CD4-positive, alpha-beta T cell treated with Interleukin-15 for 4 hours (primary cell): ENCODE data around the gene NEURL3.

Source experiments
- DNase-seq: peaks from one replicate; pipeline ENCODE4 v3.0.0-alpha.2; 2020; ENCODE audit warnings: low spot score

Gene NEURL3

DNA sequence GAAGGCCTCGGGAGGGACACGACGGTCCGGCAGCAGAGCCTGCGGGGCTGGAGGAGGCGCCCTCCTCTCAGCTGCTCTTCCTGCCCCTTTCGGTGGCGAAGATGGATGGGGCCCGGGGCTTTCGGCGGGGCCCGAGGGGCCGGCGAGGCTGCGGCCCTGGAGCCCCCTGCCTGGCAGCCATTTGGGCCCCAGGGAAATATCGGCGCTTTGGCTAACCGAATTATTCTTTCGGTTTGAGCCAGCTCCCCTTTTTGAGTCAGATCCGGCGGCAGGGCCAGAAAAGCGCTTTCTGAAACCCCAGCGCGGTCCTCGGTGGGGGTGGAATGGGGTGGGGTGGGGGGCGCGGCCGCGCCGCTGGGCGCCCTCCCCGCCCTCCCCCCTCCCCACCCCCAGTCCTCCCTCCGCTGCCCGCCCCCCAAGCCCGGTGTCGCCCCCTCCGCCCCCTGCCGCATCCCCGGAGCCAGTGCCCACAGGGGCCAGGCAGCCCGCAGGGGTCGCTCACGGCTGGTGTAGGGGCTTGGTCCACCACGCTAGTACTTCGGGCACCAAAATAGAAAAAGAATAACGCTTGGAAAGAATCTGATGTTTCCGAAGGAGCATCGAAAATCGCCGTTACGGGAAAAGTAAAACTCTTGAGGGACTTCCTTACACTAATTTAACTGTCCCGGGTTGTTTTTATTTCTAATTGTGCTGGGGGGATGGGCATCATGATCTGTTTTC lies 22.3 kb upstream of the NEURL3 start:
- DNase-seq = peak; percentile 59

GRCh38 chr2:96526615-96527285 lies 21.6 kb upstream of the NEURL3 start:
- no peak for DNase-seq

GRCh38 chr2:96526101-96526591 lies 21.0 kb upstream of the NEURL3 start:
- no peak for DNase-seq

GRCh38 chr2:96525211-96525507 lies 20.0 kb upstream of the NEURL3 start:
- no peak for DNase-seq

GRCh38 chr2:96524482-96525210 lies 19.5 kb upstream of the NEURL3 start:
- DNase-seq = peak; percentile 66

DNA sequence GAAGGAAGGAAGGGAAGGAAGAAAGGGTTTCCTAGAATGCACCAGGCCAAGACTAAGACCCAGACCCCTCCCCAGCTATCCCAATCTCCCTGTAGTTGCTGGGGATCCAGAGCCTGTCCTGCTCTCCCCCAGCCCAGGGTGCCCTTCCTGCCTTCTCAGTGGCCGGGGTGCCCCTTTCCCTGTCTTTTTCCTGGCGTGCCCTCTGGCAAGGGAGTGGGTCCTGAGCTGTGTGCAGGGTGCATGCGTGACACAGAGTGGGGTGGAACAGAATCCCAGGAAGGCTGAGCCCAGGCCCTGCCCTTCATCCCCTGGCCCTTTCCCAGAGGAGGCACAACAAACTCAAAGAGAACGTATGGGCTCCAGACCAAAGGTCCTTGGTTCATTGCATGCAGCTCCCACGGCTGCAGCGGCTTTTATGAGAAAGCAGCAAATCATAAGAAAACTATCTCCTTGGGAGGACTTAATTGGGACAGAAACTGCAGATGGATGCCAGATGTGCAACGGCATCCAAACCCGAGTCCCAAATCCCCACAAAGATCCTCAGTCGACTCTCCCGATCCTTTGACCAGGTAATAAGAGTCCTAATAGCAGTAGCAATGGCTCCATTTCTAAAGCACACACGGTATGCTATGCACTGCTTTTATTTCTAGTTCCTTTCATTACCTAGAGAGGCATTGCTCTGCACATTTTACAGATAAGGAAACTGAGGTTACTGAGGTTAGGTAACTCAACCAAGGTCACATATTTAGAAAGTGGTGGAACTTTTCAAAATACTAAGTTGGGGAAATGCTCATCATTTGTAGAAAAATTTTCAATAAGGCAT lies 18.7 kb upstream of the NEURL3 start:
- no peak for DNase-seq

DNA sequence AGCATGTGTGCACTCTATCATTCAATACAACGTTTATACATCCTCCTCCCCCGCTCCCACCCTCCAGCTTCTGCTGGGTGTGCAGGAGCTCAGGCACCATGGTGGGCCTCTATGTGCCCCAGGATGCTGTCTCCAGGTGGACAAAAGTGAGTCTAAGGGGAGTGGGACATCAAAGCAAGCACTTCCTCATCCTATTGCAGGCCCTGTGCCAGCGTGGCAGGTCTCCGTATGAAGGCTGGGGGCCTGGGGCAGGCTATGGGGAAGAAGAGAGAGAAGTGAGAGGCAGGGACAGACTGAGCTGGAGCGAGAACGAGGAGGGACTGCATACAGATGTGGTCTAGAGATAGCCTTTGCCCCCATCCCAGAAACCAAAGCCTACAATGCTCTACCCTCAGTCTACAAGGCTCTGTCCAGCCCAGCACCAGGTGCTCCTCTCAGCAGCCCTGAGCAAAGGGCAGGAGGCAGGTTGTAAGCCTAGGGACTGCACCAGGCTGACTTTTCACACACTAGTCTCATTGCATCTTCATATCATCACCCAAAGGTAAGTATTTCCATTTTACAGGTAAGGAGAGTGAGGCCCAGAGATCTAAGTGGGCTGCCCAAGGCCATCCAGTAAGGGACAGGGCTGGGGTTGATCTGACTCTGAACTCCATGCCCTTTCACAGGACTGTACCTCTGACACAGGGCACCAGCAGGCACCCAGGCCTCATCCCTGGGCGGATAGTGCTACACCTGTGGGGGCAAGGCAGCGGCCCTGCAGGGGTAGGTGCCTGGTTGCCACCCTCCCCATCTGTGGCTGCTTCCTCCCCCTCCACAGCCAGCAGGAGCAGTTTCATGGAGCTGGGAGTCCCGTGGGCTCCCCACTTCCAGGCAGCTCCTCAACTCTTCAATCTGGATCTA lies 17.4 kb upstream of the NEURL3 start:
- DNase-seq = no peak

DNA sequence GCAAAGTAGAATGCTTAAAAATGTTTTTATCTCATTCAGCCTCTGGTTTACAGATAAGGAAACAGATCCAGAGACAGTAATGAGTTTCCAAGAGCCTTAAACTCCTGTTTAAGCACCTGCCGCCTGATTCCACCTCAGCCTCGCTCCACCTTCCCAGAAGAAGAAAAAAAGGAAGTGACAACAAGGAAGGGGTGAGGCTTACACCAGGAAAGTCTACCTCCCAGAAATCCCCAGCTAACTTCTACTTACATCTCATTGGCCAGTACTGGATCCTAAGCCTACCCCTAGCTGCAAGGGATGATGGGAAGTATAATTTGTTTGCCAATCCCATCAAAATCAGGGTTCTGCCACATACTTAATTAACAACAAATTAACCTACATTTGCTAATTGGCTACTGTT lies 16.1 kb upstream of the NEURL3 start:
- no peak for DNase-seq

GRCh38 chr2:96520697-96521096 lies 15.5 kb upstream of the NEURL3 start:
- no peak for DNase-seq

- DNase-seq = no peak
Measured at GRCh38 chr2:96520231-96520630, 15.1 kb upstream of the NEURL3 start.

DNA sequence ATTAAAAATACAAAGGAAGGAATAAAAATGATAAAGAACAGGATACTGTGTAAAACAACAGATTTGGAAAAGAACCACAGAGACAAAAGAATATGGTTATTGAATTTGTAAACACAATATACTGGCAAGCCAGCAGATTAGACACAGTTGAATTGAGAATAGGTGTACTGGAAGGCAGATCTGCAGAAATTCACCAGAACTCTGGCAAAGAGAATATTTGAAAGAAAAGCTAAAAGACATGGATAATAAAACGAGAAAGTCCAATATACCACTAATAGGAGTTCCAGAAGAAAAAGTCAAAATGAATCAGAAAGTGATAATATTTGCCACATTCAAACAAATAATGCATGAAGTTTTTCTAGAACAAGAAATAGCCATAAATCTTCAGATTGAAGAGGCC lies 11.9 kb upstream of the NEURL3 start:
- no peak for DNase-seq

GRCh38 chr2:96514521-96514920 lies 9.4 kb upstream of the NEURL3 start:
- no peak for DNase-seq

- DNase-seq = no peak
Measured at GRCh38 chr2:96512341-96512740, 7.2 kb upstream of the NEURL3 start.

DNA sequence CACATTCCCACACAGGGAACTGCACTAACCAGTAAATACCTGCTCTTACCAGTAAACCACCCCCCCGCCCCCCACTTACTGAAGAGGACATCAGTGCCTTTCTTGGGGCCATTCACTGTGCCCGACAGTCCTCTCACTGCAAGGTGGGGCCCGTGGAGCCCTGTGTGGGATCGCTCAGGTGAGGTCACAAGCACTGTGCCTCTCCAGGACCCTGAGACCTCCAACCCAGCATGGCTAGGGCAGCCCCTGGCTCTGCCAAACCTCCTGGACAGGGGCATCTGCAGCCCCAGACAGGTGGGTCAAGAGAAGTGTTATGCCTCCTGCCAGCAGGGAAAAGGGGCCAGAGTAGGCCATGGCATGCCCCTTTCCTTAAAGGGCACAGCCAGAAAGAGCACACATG lies 6.7 kb upstream of the NEURL3 start:
- no peak for DNase-seq

- DNase-seq = no peak
Measured at GRCh38 chr2:96510931-96511595, 5.9 kb upstream of the NEURL3 start.

GRCh38 chr2:96509847-96510230 lies 4.7 kb upstream of the NEURL3 start:
- no peak for DNase-seq

- DNase-seq = peak; percentile 54
Measured at GRCh38 chr2:96509114-96509846, 4.1 kb upstream of the NEURL3 start.

- DNase-seq = no peak
Measured at GRCh38 chr2:96508521-96509113, 3.5 kb upstream of the NEURL3 start.

DNA sequence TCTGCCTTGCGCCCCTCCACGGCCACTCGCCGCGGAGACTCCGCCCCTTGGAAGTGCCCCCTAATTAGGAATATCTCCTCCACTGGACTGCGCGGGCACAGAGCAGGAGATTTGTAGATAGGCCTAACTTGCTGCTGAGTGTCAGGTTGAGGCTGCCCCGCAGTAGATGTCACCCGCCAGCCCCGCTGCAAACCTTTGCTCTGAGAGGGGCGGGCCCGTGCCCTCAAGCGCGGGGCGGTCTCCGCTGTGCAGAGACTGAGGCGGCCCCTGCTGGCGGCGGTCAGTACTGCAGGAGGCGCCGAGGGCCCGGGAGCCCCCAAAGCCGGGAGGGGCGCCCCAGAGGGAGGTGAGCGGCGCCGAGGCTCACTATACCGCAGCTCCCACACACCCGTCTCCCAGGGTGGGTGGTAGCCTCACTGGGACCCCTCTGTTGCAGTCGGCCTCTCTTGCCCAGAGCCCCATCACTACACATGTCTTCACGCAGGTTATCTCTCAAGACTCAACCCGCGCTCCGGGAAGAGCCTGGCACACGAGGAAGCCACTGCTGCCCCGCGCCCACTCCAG lies 2.9 kb upstream of the NEURL3 start:
- DNase-seq = peak; percentile 86
